ENCODE results near the gene CCDC194. TPM values are rescaled to one million over a fixed set of nuclear protein-coding genes. Genes with fewer than 3 reads are reported as not detected.

Gene CCDC194
- total and polyA plus RNA-seq, 2 donors = 0.28 to 0.55 TPM

- Histone ChIP-seq H3K9me3 (ENCODE audit: control insufficient read depth in 2 of 2, insufficient read depth in 1 of 2, low read length in 1 of 2) (no peaks in the 10 kb centered on the region), H3K27me3 (ENCODE audit: control insufficient read depth in 2 of 2, insufficient read depth in 1 of 2, low read length in 1 of 2) (no peaks in the 10 kb centered on the region), H3K27ac (ENCODE audit: low read depth in 1 of 2, low read length in 1 of 2) (no peak overlapping the region), H3K4me1 (ENCODE audit: control insufficient read depth in 2 of 2, insufficient read depth in 2 of 2, low read length in 2 of 2) (no peaks in the 10 kb centered on the region), H3K36me3 (ENCODE audit: control insufficient read depth in 2 of 2, insufficient read depth in 2 of 2, low read length in 1 of 2) (no peaks in the 10 kb centered on the region), H3K4me3 (ENCODE audit: low read length in 2 of 2) (no peak overlapping the region)
- WGBS = 94% methylated on average over 6 of the region's 6 CpGs
- DNase-seq (ENCODE audit: low read depth in 6 of 9, low spot score in 9 of 9) = no peak
Measured at GRCh38 chr19:17359905-17360800, 33.8 kb downstream of the CCDC194 start.

- DNase-seq (ENCODE audit: low read depth in 6 of 9, low spot score in 9 of 9) = no peak
- H3K4me3 ChIP-seq (ENCODE audit: low read length in 2 of 2) = no peak overlapping the region
- no peak overlapping the region for H3K27ac ChIP-seq (ENCODE audit: low read depth in 1 of 2, low read length in 1 of 2)
- no peaks in the 10 kb centered on the region for H3K4me1 ChIP-seq (ENCODE audit: control insufficient read depth in 2 of 2, insufficient read depth in 2 of 2, low read length in 2 of 2)
- no peaks in the 10 kb centered on the region for H3K9me3 ChIP-seq (ENCODE audit: control insufficient read depth in 2 of 2, insufficient read depth in 1 of 2, low read length in 1 of 2)
- no peaks in the 10 kb centered on the region for H3K36me3 ChIP-seq (ENCODE audit: control insufficient read depth in 2 of 2, insufficient read depth in 2 of 2, low read length in 1 of 2)
- 94% methylated on average over 7 of the region's 7 CpGs for whole genome bisulfite sequencing
- no peaks in the 10 kb centered on the region for H3K27me3 ChIP-seq (ENCODE audit: control insufficient read depth in 2 of 2, insufficient read depth in 1 of 2, low read length in 1 of 2)
Measured at GRCh38 chr19:17358395-17358794, 35.6 kb downstream of the CCDC194 start.

DNA sequence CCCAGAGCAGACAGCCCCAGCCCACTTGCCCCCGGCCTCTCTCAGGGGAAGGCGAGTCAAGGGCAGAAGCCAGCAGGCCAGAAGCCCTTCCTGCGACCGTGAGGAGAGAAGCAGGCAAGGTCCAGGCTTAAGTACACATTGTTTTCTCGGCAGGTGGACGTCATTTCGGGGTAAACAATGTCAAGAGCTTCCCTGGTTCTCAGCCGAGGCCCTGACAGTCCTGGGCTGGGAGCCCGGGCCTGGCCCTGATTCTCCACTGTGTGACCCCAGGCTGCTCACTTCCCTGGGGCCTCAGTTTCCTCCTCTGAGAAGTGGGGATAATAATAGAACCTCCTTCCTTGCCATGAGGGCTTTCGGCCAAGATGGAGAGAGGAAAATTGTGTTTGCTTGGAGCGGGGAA, 36.3 kb downstream of the CCDC194 start:
- no peak for DNase-seq (ENCODE audit: low read depth in 6 of 9, low spot score in 9 of 9)
- no peaks in the 10 kb centered on the region for H3K4me1 ChIP-seq (ENCODE audit: control insufficient read depth in 2 of 2, insufficient read depth in 2 of 2, low read length in 2 of 2)
- WGBS = 94% methylated on average over 11 of the region's 11 CpGs

DNA sequence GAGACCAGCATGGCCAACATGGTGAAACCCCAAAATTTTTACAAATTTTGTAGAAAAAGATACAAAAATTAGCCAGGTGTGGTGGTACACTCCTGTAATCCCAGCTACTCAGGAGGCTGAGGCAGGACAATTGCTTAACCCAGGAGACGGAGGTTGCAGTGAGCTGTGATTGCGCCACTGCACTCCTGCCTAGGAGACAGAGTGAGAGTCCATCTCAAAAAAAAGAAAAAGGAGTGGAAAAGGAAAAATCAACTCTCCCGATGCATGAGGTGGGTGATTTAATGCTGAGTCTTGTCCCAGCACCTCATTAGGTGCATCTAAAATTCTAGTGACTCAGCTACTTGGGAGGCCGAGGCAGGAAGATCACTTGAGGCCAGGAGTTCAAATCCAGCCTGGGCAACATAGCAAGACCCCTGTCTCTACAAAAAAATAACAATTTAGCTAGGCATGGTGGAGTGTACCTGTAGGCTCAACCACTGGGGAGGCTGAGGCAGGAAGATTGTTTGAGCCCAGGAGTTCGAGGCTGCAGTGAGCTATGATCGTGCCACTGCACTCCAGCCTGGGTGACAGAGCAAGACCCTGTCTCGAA, 36.8 kb downstream of the CCDC194 start:
- Histone ChIP-seq H3K27me3 (ENCODE audit: control insufficient read depth in 2 of 2, insufficient read depth in 1 of 2, low read length in 1 of 2) (no peaks in the 10 kb centered on the region), H3K4me1 (ENCODE audit: control insufficient read depth in 2 of 2, insufficient read depth in 2 of 2, low read length in 2 of 2) (no peaks in the 10 kb centered on the region), H3K36me3 (ENCODE audit: control insufficient read depth in 2 of 2, insufficient read depth in 2 of 2, low read length in 1 of 2) (no peaks in the 10 kb centered on the region), H3K27ac (ENCODE audit: low read depth in 1 of 2, low read length in 1 of 2) (no peak overlapping the region), H3K9me3 (ENCODE audit: control insufficient read depth in 2 of 2, insufficient read depth in 1 of 2, low read length in 1 of 2) (no peaks in the 10 kb centered on the region), H3K4me3 (ENCODE audit: low read length in 2 of 2) (no peak overlapping the region)
- DNase-seq (ENCODE audit: low read depth in 6 of 9, low spot score in 9 of 9) = no peak
- 95% methylated on average over 7 of the region's 7 CpGs for WGBS

More for the DNA sequence above, 36.3 kb downstream of the CCDC194 start:
- no peaks in the 10 kb centered on the region for H3K9me3 ChIP-seq (ENCODE audit: control insufficient read depth in 2 of 2, insufficient read depth in 1 of 2, low read length in 1 of 2)
- H3K27me3 ChIP-seq (ENCODE audit: control insufficient read depth in 2 of 2, insufficient read depth in 1 of 2, low read length in 1 of 2) = no peaks in the 10 kb centered on the region
- no peak overlapping the region for H3K27ac ChIP-seq (ENCODE audit: low read depth in 1 of 2, low read length in 1 of 2)
- H3K4me3 ChIP-seq (ENCODE audit: low read length in 2 of 2) = no peak overlapping the region
- H3K36me3 ChIP-seq (ENCODE audit: control insufficient read depth in 2 of 2, insufficient read depth in 2 of 2, low read length in 1 of 2) = no peaks in the 10 kb centered on the region

- Histone ChIP-seq H3K9me3 (ENCODE audit: control insufficient read depth in 2 of 2, insufficient read depth in 1 of 2, low read length in 1 of 2) (peaks cover 0 to 6% of the 10 kb centered on the region in 2 donors), H3K27ac (ENCODE audit: low read depth in 1 of 2, low read length in 1 of 2) (no peak overlapping the region), H3K36me3 (ENCODE audit: control insufficient read depth in 2 of 2, insufficient read depth in 2 of 2, low read length in 1 of 2) (no peaks in the 10 kb centered on the region), H3K27me3 (ENCODE audit: control insufficient read depth in 2 of 2, insufficient read depth in 1 of 2, low read length in 1 of 2) (peaks cover 3 to 8% of the 10 kb centered on the region in 2 donors), H3K4me3 (ENCODE audit: low read length in 2 of 2) (no peak overlapping the region), H3K4me1 (ENCODE audit: control insufficient read depth in 2 of 2, insufficient read depth in 2 of 2, low read length in 2 of 2) (peaks cover 0 to 11% of the 10 kb centered on the region in 2 donors)
- DNase-seq (ENCODE audit: low read depth in 6 of 9, low spot score in 9 of 9) = no peak
- 96% methylated on average over 8 of the region's 8 CpGs for WGBS
Measured at GRCh38 chr19:17353386-17353785, 40.6 kb downstream of the CCDC194 start.

- Histone ChIP-seq H3K9me3 (ENCODE audit: control insufficient read depth in 2 of 2, insufficient read depth in 1 of 2, low read length in 1 of 2) (peaks cover 0 to 6% of the 10 kb centered on the region in 2 donors), H3K4me3 (ENCODE audit: low read length in 2 of 2) (no peak overlapping the region), H3K4me1 (ENCODE audit: control insufficient read depth in 2 of 2, insufficient read depth in 2 of 2, low read length in 2 of 2) (peaks cover 0 to 11% of the 10 kb centered on the region in 2 donors), H3K27ac (ENCODE audit: low read depth in 1 of 2, low read length in 1 of 2) (no peak overlapping the region), H3K27me3 (ENCODE audit: control insufficient read depth in 2 of 2, insufficient read depth in 1 of 2, low read length in 1 of 2) (peaks cover 3 to 12% of the 10 kb centered on the region in 2 donors), H3K36me3 (ENCODE audit: control insufficient read depth in 2 of 2, insufficient read depth in 2 of 2, low read length in 1 of 2) (no peaks in the 10 kb centered on the region)
- WGBS = 83% methylated on average over 14 of the region's 14 CpGs
- DNase-seq (ENCODE audit: low read depth in 6 of 9, low spot score in 9 of 9) = no peak
Measured at GRCh38 chr19:17352608-17353280, 41.3 kb downstream of the CCDC194 start.

DNA sequence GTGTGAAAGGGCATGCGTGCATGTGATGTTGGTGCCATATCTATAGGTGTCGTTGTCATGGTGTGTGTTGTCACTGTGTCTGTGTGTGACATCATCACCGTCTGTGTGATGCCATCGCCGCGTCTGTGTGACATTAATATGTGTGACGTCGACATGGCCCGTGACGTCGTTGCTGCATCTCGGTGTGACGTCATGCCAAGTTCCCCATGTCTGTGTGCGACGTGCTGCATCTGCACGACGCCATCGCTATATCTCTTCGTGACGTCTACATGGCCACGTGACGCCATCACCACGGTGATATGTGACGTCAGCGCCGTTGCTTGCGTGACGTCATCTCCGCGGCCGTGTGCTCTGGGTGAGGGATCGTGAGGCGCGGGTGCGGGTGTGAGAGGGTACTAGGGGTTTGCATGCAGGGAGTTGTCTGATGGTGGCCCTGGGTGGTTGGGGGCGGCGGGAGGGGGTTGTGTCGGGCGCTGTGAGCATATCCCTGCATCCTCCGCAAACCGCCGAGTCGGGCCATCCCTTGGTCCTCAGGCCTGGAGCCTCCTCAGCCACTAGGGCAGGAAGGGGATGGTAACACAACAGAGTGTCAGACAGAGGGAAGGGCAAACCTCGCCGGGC, 42.1 kb downstream of the CCDC194 start:
- no peak overlapping the region for H3K4me3 ChIP-seq (ENCODE audit: low read length in 2 of 2)
- WGBS = 97% methylated on average over 45 of the region's 45 CpGs
- H3K9me3 ChIP-seq (ENCODE audit: control insufficient read depth in 2 of 2, insufficient read depth in 1 of 2, low read length in 1 of 2) = peaks cover 0 to 6% of the 10 kb centered on the region in 2 donors
- no peak overlapping the region for H3K27ac ChIP-seq (ENCODE audit: low read depth in 1 of 2, low read length in 1 of 2)
- H3K27me3 ChIP-seq (ENCODE audit: control insufficient read depth in 2 of 2, insufficient read depth in 1 of 2, low read length in 1 of 2) = peaks cover 3 to 14% of the 10 kb centered on the region in 2 donors
- H3K36me3 ChIP-seq (ENCODE audit: control insufficient read depth in 2 of 2, insufficient read depth in 2 of 2, low read length in 1 of 2) = no peaks in the 10 kb centered on the region
- no peak for DNase-seq (ENCODE audit: low read depth in 6 of 9, low spot score in 9 of 9)
- H3K4me1 ChIP-seq (ENCODE audit: control insufficient read depth in 2 of 2, insufficient read depth in 2 of 2, low read length in 2 of 2) = peaks cover 0 to 15% of the 10 kb centered on the region in 2 donors

DNA sequence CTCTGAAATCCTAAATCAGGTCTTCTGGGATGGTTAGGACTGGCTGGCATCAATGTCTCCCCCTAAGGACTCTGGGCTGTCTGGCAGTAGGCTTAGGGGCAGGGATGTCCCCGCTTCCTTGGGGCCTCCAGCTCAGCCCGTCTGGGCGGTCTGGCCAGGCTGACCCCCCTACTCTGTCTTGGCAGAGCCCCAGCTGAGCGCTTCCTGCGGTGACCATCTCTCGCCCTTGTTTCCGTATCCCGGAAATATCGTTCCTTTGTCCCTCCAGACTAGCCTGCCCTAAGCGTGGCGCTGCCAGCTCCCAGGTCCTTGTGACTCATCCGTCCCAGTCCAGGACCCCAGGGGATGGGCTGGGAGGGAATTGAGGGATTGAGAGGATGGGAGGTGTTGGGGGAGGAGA, 45.3 kb downstream of the CCDC194 start:
- 17% methylated on average over 12 of the region's 12 CpGs for WGBS
- Histone ChIP-seq H3K27me3 (ENCODE audit: control insufficient read depth in 2 of 2, insufficient read depth in 1 of 2, low read length in 1 of 2) (peaks cover 3 to 14% of the 10 kb centered on the region in 2 donors), H3K36me3 (ENCODE audit: control insufficient read depth in 2 of 2, insufficient read depth in 2 of 2, low read length in 1 of 2) (peaks cover 0 to 4% of the 10 kb centered on the region in 2 donors), H3K4me3 (ENCODE audit: low read length in 2 of 2) (no peak overlapping the region), H3K9me3 (ENCODE audit: control insufficient read depth in 2 of 2, insufficient read depth in 1 of 2, low read length in 1 of 2) (peaks cover 0 to 6% of the 10 kb centered on the region in 2 donors), H3K27ac (ENCODE audit: low read depth in 1 of 2, low read length in 1 of 2) (no peak overlapping the region), H3K4me1 (ENCODE audit: control insufficient read depth in 2 of 2, insufficient read depth in 2 of 2, low read length in 2 of 2) (peaks cover 0 to 18% of the 10 kb centered on the region in 2 donors)
- no peak for DNase-seq (ENCODE audit: low read depth in 6 of 9, low spot score in 9 of 9)

Data from thymus (tissue), 11 donors.